ENCODE data around the gene HTR6.

DNA sequence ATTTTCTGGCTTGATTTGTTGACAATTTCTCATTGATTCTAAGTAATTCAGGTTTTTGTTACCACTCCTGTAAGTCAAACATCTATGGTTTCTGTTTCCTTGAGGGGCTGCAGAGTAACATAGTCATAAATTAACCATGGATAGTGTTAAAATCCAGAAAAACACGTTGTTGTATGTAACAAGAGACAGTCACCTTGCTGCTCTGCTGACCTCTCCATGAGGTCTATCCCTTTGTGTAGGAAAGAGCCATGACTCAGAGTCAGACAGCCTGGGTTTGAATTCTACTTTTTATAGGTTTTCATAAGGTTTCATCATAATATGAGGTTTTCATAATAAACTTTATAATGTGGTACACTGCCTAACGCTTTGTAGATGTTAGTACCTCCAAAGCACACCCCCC is 48.2 kb upstream of the HTR6 start:
- TF ChIP-seq POLR2AphosphoS5 (IDR thresholded peaks at IDR 0.05; ENCODE audit: borderline replicate concordance, low read depth, low read length) (no peak), EZH2 (IDR thresholded peaks at IDR 0.05) (no peak)

Data from SK-N-MC (cell line).